ENCODE results near the gene SVBP.

SVBP gene

DNA sequence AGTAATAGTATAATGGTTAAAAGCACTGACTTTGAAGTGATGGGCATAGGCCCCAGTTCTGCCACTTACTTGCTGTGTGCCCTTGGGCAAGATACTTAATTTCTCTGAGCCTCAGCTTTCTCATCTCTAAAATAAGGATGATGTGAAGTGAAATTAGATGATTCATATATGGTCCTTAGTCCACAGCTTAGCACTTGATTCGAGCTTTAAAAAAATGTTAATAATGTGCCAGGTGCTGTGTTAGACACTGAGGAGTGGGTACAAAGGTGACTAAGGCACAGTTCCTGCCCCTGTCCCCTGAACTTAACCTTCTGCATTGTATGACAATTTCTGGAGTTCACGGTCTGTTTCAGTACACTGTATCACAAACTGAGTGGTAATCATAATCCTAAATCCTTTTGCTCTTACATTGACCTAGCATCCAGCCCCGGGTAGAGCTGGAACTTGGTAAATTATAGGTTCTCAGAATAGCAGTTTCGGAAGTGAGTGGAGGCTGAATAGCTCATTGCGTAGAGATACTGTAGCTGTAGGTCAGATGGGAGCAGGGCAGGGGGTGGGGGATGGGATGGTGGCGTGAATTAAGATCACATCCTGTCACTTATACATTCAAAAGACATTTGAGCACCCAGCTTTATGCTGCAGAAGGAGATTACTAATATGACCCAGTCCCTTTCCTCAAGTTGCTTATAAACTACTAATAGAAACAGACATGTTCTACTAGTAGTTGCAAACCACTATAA is 30.7 kb upstream of the SVBP start:
- TF ChIP-seq POLR2AphosphoS5 (IDR thresholded peaks at IDR 0.05; ENCODE audit: low read depth, low read length) (no peak), TAF1 (IDR thresholded peaks at IDR 0.05; ENCODE audit: borderline replicate concordance, insufficient read depth, low read length) (no peak), SIN3A (IDR thresholded peaks at IDR 0.05; ENCODE audit: borderline replicate concordance, insufficient read depth, low read length) (no peak)
- TF ChIP-seq, protein P1, sequence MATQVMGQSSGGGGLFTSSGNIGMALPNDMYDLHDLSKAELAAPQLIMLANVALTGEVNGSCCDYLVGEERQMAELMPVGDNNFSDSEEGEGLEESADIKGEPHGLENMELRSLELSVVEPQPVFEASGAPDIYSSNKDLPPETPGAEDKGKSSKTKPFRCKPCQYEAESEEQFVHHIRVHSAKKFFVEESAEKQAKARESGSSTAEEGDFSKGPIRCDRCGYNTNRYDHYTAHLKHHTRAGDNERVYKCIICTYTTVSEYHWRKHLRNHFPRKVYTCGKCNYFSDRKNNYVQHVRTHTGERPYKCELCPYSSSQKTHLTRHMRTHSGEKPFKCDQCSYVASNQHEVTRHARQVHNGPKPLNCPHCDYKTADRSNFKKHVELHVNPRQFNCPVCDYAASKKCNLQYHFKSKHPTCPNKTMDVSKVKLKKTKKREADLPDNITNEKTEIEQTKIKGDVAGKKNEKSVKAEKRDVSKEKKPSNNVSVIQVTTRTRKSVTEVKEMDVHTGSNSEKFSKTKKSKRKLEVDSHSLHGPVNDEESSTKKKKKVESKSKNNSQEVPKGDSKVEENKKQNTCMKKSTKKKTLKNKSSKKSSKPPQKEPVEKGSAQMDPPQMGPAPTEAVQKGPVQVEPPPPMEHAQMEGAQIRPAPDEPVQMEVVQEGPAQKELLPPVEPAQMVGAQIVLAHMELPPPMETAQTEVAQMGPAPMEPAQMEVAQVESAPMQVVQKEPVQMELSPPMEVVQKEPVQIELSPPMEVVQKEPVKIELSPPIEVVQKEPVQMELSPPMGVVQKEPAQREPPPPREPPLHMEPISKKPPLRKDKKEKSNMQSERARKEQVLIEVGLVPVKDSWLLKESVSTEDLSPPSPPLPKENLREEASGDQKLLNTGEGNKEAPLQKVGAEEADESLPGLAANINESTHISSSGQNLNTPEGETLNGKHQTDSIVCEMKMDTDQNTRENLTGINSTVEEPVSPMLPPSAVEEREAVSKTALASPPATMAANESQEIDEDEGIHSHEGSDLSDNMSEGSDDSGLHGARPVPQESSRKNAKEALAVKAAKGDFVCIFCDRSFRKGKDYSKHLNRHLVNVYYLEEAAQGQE (IDR thresholded peaks at IDR 0.05; ENCODE audit: insufficient read depth in 1 of 2, low read depth in 2 of 2, low read length in 2 of 2) = no peak

DNA sequence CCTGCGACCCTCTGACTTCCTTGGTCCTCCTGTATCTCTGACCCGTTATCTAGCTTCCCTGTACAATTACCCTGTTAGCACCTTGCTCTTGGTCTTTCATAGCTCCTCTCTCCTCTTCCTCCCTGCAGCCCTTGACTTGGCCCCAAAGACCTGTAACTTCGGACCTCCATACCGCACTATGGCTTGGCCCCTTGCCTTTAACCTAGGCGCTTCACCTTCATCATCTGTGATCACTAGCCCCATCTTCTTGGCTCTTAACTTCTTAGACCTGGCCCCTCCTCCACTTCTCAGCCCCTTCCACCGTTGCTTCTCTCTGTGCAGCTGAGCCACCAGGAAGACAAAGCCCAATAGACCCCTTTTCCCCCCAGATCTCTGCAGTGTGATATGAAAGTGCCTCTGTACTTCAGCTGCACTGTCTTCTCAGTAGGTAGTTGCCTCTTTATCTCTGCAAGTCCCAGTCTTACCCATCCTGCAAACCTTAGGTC is 30.0 kb upstream of the SVBP start:
- TF ChIP-seq, protein P1 (IDR thresholded peaks at IDR 0.05; ENCODE audit: insufficient read depth in 1 of 2, low read depth in 2 of 2, low read length in 2 of 2) = no peak
- no peak for TF ChIP-seq POLR2AphosphoS5 (IDR thresholded peaks at IDR 0.05; ENCODE audit: low read depth, low read length)
- TF ChIP-seq TAF1 (IDR thresholded peaks at IDR 0.05; ENCODE audit: borderline replicate concordance, insufficient read depth, low read length) = no peak
- TF ChIP-seq FOXP2 (optimal IDR thresholded peaks at IDR 0.05; ENCODE audit: borderline replicate concordance, extremely low read depth, extremely low read length, insufficient read depth) = no peak
- no peak for TF ChIP-seq SIN3A (IDR thresholded peaks at IDR 0.05; ENCODE audit: borderline replicate concordance, insufficient read depth, low read length)

DNA sequence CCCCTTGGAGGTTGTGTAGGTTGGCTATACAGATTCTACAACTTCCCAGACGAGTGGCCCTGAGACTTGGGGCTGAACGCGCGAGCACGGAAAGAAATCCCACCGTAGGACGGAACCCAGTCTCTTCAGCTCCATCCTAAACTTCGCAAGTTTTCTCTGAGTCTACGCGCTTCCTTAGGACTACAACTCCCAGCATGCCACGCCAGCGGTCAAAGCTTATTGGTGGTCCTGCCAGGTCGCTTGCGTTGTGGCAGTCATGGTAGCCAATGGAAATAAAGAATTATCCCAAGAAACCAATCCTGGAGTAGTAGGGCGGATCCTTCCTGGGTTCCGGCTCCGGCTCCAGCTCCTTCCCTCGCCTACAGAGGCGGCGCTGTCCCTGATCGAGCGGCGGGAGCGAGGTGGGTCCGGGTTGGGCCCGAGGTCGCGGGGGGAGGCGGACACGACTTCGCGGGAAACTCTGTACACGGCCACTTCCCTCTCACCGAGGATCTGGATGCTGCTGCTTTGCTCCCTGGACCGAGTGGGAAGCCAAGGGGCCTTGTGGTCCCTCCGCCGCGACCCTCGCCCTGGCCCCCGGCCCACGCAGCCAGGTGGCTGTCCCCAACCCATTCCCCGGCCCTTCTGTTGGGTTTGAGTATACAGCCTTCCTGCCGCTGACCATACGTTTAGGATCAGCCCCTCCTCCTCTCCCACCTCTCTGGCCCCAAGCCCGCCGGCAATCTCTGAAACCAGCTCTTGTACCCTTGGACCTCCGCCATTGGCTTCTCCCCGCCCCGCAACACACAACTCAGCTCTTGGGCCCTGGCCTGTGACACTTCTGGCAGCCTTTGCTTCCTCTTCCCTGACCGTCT is 29.3 kb upstream of the SVBP start, which contains the start of gene ZNF691:
Gene ZNF691 (plus strand): TSS at position 357 of the 854 bp plus-strand sequence. CDS start 3,046 bp downstream, outside the sequence.
- TF ChIP-seq TAF1 (IDR thresholded peaks at IDR 0.05; ENCODE audit: borderline replicate concordance, insufficient read depth, low read length) (peak; percentile 59; the same call in 1 of the 2 replicates), SIN3A (IDR thresholded peaks at IDR 0.05; ENCODE audit: borderline replicate concordance, insufficient read depth, low read length) (no peak), FOXP2 (optimal IDR thresholded peaks at IDR 0.05; ENCODE audit: borderline replicate concordance, extremely low read depth, extremely low read length, insufficient read depth) (no peak), POLR2AphosphoS5 (IDR thresholded peaks at IDR 0.05; ENCODE audit: low read depth, low read length) (peak; percentile 87)
- TF ChIP-seq, protein P1 (IDR thresholded peaks at IDR 0.05; ENCODE audit: insufficient read depth in 1 of 2, low read depth in 2 of 2, low read length in 2 of 2) = 0 out of 4 replicates have a peak, but pooled peaks of 1 of the 2 experiments have one; percentile 5

DNA sequence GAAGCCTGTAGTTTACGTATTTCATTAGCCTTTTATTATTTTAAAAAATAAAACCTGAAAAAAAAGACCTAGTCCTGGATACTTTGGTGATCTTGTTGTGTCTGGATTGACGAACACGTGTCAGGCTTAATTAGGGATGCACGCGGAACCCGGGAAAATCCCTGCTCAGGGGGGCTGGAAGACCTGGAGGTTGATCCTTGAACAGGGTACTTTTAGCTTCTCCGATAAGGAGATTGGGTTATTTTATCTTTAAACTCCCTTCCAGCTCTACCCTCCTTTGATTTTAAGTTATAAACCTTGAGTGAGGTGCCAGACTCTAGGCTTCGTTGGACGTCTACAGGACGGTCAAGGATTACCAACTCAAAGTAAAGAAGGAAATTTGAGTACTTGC is 28.7 kb upstream of the SVBP start:
- TF ChIP-seq TAF1 (IDR thresholded peaks at IDR 0.05; ENCODE audit: borderline replicate concordance, insufficient read depth, low read length) = no peak
- TF ChIP-seq POLR2AphosphoS5 (IDR thresholded peaks at IDR 0.05; ENCODE audit: low read depth, low read length) = no peak
- TF ChIP-seq FOXP2 (optimal IDR thresholded peaks at IDR 0.05; ENCODE audit: borderline replicate concordance, extremely low read depth, extremely low read length, insufficient read depth) = no peak
- TF ChIP-seq SIN3A (IDR thresholded peaks at IDR 0.05; ENCODE audit: borderline replicate concordance, insufficient read depth, low read length) = no peak

DNA sequence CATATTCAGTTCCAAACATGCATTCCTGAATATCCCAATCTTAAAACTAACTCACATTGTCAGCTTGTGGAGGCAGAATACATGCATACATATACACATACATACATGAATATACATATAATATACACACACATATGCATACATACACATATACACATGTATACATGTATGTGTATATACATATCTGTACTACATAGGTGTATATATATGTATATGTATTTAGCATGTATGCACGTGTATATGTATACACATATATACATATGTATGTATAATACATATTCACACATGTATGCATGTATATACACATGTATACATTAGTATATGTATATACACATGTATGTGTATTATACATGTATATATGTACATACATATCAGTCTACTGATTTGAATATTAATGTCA is 28.0 kb upstream of the SVBP start:
- TF ChIP-seq, protein P1 (IDR thresholded peaks at IDR 0.05; ENCODE audit: insufficient read depth in 1 of 2, low read depth in 2 of 2, low read length in 2 of 2) = no peak
- no peak for TF ChIP-seq SIN3A (IDR thresholded peaks at IDR 0.05; ENCODE audit: borderline replicate concordance, insufficient read depth, low read length)
- no peak for TF ChIP-seq TAF1 (IDR thresholded peaks at IDR 0.05; ENCODE audit: borderline replicate concordance, insufficient read depth, low read length)
- TF ChIP-seq POLR2AphosphoS5 (IDR thresholded peaks at IDR 0.05; ENCODE audit: low read depth, low read length) = no peak
